Measurements from ENCODE around the gene AGAP1. TPM values are rescaled to one million over a fixed set of nuclear protein-coding genes. Genes with fewer than 3 reads are reported as not detected.

The AGAP1 gene
- total RNA-seq, 6 experiments from 2014 or later, result 8.1 to 11.2 (median 9.8) TPM

DNA sequence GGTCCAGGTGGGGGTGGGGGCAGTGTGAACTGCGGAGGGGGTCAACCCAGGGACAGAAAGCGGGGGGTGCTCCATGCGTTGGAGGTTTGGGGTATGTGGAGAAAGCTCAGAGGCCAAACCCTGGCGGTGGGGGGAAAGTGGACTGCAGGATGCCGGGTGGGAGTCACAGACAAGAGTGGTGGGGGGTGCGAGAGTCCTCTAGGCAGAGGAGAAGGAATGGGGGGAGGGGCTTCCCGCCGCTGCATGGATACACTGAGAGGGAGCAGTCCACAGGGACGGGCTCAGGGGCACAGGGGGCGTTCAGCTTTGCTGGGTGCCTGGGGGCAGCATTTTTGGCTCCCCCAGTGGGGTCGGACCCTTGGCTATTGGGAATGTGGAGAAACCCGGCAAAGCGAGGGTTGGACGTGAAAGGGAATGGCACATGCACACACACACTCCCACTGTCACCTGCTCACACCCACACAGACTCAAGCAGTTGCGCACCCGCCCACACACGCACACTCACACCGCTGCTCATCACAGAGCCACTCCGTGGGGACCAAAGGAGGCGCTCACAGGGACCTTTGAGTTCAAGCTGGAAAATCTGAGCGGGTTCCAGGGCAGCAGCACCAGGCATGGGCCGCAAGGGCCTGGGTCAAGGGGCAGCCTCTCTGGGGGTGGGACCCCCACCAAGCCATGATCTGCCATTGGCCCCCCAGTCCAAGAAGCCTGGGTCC is 666.7 kb downstream of the AGAP1 start:
- Histone ChIP-seq H3K4me3 (no peak overlapping the region), H3K27me3 (peaks cover 8 to 9% of the 10 kb centered on the region in 2 donors), H3K36me3 (no peaks in the 10 kb centered on the region), H3K9me3 (no peaks in the 10 kb centered on the region), H3K4me1 (peaks cover 0 to 18% (median 0%) of the 10 kb centered on the region in 4 donors), H3K27ac (no peak overlapping the region)
- no peak for DNase-seq
- TF ChIP-seq POLR2A (IDR thresholded peaks at IDR 0.05), result no peak
- TF ChIP-seq, protein P1, sequence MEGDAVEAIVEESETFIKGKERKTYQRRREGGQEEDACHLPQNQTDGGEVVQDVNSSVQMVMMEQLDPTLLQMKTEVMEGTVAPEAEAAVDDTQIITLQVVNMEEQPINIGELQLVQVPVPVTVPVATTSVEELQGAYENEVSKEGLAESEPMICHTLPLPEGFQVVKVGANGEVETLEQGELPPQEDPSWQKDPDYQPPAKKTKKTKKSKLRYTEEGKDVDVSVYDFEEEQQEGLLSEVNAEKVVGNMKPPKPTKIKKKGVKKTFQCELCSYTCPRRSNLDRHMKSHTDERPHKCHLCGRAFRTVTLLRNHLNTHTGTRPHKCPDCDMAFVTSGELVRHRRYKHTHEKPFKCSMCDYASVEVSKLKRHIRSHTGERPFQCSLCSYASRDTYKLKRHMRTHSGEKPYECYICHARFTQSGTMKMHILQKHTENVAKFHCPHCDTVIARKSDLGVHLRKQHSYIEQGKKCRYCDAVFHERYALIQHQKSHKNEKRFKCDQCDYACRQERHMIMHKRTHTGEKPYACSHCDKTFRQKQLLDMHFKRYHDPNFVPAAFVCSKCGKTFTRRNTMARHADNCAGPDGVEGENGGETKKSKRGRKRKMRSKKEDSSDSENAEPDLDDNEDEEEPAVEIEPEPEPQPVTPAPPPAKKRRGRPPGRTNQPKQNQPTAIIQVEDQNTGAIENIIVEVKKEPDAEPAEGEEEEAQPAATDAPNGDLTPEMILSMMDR (IDR thresholded peaks at IDR 0.05), result no peak
- WGBS (ENCODE audit: insufficient coverage, low coverage, low lambda C conversion rate, missing lambda C conversion rate), result 15% methylated on average over 8 of the region's 22 CpGs
- ATAC-seq, result no peak
- intact Hi-C loops (cut with DNase I), result no loop called here

DNA sequence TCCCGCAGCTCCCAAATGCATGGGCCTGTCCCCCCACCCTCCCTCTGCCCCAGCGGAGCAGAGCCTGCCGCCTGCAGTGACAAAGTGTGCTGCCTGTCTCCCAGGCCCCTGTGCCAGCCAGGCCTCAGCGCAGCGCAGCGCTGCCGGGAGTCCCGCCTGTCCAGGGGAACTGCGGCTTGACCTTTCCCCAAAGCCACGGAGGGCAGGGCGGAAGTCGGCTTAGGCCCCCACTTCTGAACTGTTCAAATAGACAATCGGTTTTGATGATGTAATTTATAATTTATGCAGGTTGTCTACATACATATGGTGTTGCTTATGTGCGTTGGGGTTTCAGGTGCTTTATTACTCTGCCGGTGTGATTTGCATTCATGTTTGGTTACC is 667.2 kb downstream of the AGAP1 start:
- WGBS (ENCODE audit: insufficient coverage, low coverage, low lambda C conversion rate, missing lambda C conversion rate), result 23% methylated on average over 5 of the region's 15 CpGs

DNA sequence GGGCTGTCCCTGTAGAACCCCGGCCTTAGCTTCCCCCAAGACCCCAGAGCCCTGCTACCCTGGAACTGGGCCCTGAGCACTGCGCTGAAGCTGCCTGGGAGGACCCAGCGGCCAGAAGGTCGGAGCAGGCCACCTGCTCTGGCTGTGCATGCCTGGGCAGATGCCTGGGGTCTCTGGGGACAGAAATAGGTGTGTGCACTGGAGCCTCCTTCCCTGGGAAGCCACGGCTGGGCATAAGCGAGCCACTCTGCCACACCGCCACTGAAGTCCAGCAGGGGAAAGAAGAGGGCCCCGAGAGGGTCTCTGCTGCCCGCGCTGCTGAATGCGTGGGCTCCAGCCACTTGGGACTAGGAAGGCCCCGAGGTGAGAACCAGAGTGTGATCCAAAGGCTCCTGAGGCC is 667.7 kb downstream of the AGAP1 start:
- Histone ChIP-seq H3K27me3 (peaks cover 14 to 19% of the 10 kb centered on the region in 2 donors), H3K4me1 (peaks cover 0 to 18% (median 0%) of the 10 kb centered on the region in 4 donors), H3K4me3 (no peak overlapping the region), H3K36me3 (no peaks in the 10 kb centered on the region), H3K27ac (no peak overlapping the region), H3K9me3 (no peaks in the 10 kb centered on the region)
- no peak for DNase-seq
- ATAC-seq, result no peak
- 67% methylated on average over 3 of the region's 12 CpGs for WGBS (ENCODE audit: insufficient coverage, low coverage, low lambda C conversion rate, missing lambda C conversion rate)
- TF ChIP-seq POLR2A (IDR thresholded peaks at IDR 0.05), result no peak
- TF ChIP-seq, protein P1 (IDR thresholded peaks at IDR 0.05), result no peak
- intact Hi-C loops (cut with DNase I), result no loop called here

More for the DNA sequence above, 667.2 kb downstream of the AGAP1 start:
- ATAC-seq (no peak), DNase-seq (no peak)
- Histone ChIP-seq H3K4me3 (no peak overlapping the region), H3K27me3 (peaks cover 13 to 15% of the 10 kb centered on the region in 2 donors), H3K4me1 (peaks cover 0 to 18% (median 0%) of the 10 kb centered on the region in 4 donors), H3K27ac (no peak overlapping the region), H3K36me3 (no peaks in the 10 kb centered on the region), H3K9me3 (no peaks in the 10 kb centered on the region)
- intact Hi-C loops (cut with DNase I), result no loop called here
- TF ChIP-seq, protein P1 (IDR thresholded peaks at IDR 0.05), result no peak
- TF ChIP-seq POLR2A (IDR thresholded peaks at IDR 0.05), result no peak

DNA sequence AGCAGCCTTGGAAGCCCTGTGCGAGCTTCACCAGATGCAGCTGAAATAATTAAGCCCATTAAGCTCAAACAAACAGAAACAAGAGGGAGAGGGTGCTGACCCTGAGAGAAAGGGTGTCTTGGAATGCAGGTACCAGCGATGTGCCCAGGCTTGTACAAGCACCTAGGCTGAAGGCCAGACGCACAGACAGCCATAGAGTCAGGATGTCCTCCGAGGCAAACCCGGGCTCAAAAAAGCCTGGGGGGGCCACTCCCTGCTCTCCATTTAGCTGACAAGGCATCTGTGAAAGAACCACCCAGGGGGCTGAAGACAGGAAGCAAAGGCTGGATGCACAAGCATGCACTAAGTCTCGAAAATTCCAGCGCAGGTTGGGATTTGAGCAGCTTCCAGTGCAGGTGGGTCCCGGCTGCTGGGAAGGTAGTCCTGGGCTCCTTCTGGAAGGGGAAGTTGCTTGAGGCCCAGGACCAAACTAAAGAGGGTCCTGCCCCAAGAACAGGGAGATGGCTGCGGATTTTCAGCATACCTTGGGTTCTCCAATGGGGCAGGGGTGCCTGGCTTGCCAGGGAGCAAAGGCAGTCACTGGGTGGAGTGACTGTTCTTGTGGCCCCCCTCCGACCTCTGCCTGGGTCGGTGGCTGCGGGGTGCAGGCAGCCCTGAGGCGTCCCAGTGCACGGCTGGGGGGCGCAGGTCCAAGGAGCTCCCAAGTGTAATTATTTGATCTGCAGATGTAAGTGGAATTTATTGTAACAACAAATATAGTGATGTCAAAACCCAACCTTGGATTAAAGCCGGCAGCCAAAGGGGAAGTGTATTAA is 668.4 kb downstream of the AGAP1 start:
- H3K4me1 ChIP-seq, result peaks cover 0 to 23% (median 0%) of the 10 kb centered on the region in 4 donors
- WGBS (ENCODE audit: insufficient coverage, low coverage, low lambda C conversion rate, missing lambda C conversion rate), result 20% methylated on average over 13 of the region's 16 CpGs
- H3K27ac ChIP-seq, result no peak overlapping the region
- no peaks in the 10 kb centered on the region for H3K9me3 ChIP-seq
- no peak for ATAC-seq
- DNase-seq, result no peak
- H3K27me3 ChIP-seq, result peaks cover 14 to 26% of the 10 kb centered on the region in 2 donors
- H3K4me3 ChIP-seq, result no peak overlapping the region
- TF ChIP-seq POLR2A (IDR thresholded peaks at IDR 0.05), result no peak
- TF ChIP-seq, protein P1 (IDR thresholded peaks at IDR 0.05), result no peak
- intact Hi-C loops (cut with DNase I), result no loop called here
- no peaks in the 10 kb centered on the region for H3K36me3 ChIP-seq

Data from right lobe of liver (tissue), 6 donors.